HepG2 (cell line): ENCODE measurements around the gene SP5. TPM values are rescaled to one million over a fixed set of nuclear protein-coding genes. Genes with fewer than 3 reads are reported as not detected.

Source experiments
- AGO1 ChIP-seq: fragments of 200-400 bp; formaldehyde crosslinking; IDR thresholded peaks from 2 replicates; pipeline ENCODE4 v1.6.1; 2017; ENCODE audit warnings: mild to moderate bottlenecking, low read depth, low read length, moderate library complexity; ENCODE audit not compliant: poor library complexity, severe bottlenecking
- ATAD3A ChIP-seq: sonication (generic); formaldehyde crosslinking; IDR thresholded peaks from 2 replicates; pipeline ENCODE4 v1.4.0; 2020; ENCODE audit warnings: missing genetic modification reagents
- CEBPG ChIP-seq: IDR thresholded peaks from 2 replicates; pipeline ENCODE4 v1.6.1; 2016
- EP300 ChIP-seq, 3 experiments: sonication (generic) in 1 of 3; formaldehyde crosslinking in 1 of 3; IDR thresholded peaks; 2 replicates each; pipeline versions ENCODE4 v1.5.1 to v1.6.1; 2011 to 2020; ENCODE audit warnings: low read depth in 2 of 3, low read length in 2 of 3, borderline replicate concordance in 1 of 3, improper control_type of control experiment in 1 of 3, mild to moderate bottlenecking in 1 of 3, missing genetic modification reagents in 1 of 3, moderate library complexity in 1 of 3
- HOXD1 ChIP-seq: sonication (generic); formaldehyde crosslinking; IDR thresholded peaks from 2 replicates; pipeline ENCODE4 v1.5.0; 2020; ENCODE audit warnings: missing genetic modification reagents
- KAT8 ChIP-seq: IDR thresholded peaks from 2 replicates; pipeline ENCODE4 v1.6.1; 2016; ENCODE audit warnings: missing genetic modification reagents, missing compliant biosample characterization
- MEIS1 ChIP-seq: sonication (generic); formaldehyde crosslinking; IDR thresholded peaks from 2 replicates; pipeline ENCODE4 v1.9.0; 2021; ENCODE audit warnings: mild to moderate bottlenecking, missing genetic modification reagents, moderate library complexity, borderline replicate concordance
- SNRNP70 ChIP-seq: fragments of 200-400 bp; formaldehyde crosslinking; IDR thresholded peaks from 2 replicates; pipeline ENCODE4 v1.6.1; 2017; ENCODE audit warnings: mild to moderate bottlenecking, low read depth, low read length, moderate library complexity
- SOX13 ChIP-seq, 3 experiments: fragments of 450-650 bp in 1 of 3; sonication (generic) in 1 of 3; formaldehyde crosslinking in 1 of 3; IDR thresholded peaks in 2 of 3; conservative IDR thresholded peaks in 1 of 3; 2 replicates each; pipeline versions ENCODE4 v1.5.0 to v1.6.1; 2016 to 2020; ENCODE audit warnings: antibody characterized with exemption in 1 of 3, mild to moderate bottlenecking in 1 of 3, missing compliant biosample characterization in 1 of 3, missing genetic modification reagents in 1 of 3, moderate library complexity in 1 of 3
- STAT5B ChIP-seq: sonication (generic); formaldehyde crosslinking; IDR thresholded peaks from 2 replicates; pipeline ENCODE4 v1.4.0; 2020; ENCODE audit warnings: missing genetic modification reagents
- THAP8 ChIP-seq: sonication (generic); formaldehyde crosslinking; IDR thresholded peaks from 2 replicates; pipeline ENCODE4 v1.5.1; 2020; ENCODE audit warnings: missing genetic modification reagents, mild to moderate bottlenecking, borderline replicate concordance
- ZBTB34 ChIP-seq: sonication (generic); formaldehyde crosslinking; IDR thresholded peaks from 2 replicates; pipeline ENCODE4 v1.8.0; 2022; ENCODE audit warnings: mild to moderate bottlenecking, missing genetic modification reagents
- ZBTB7A ChIP-seq: sonication (generic); formaldehyde crosslinking; IDR thresholded peaks from 2 replicates; pipeline ENCODE4 v1.8.0; 2022; ENCODE audit warnings: mild to moderate bottlenecking, missing genetic modification reagents
- ZC3H13 ChIP-seq: sonication (generic); formaldehyde crosslinking; IDR thresholded peaks from 2 replicates; pipeline ENCODE4 v1.8.1; 2023; ENCODE audit warnings: mild to moderate bottlenecking, missing genetic modification reagents, moderate library complexity
- ZNF382 ChIP-seq: sonication (generic); formaldehyde crosslinking; IDR thresholded peaks from 2 replicates; pipeline ENCODE4 v1.5.0; 2020; ENCODE audit warnings: missing genetic modification reagents, mild to moderate bottlenecking, borderline replicate concordance
- ZNF512B ChIP-seq: sonication (generic); formaldehyde crosslinking; IDR thresholded peaks from 2 replicates; pipeline ENCODE4 v1.5.1; 2020; ENCODE audit warnings: missing genetic modification reagents, mild to moderate bottlenecking, borderline replicate concordance
- ZNF672 ChIP-seq: sonication (generic); formaldehyde crosslinking; IDR thresholded peaks from 2 replicates; pipeline ENCODE4 v1.8.1; 2022; ENCODE audit warnings: missing genetic modification reagents
- ZNF740 ChIP-seq: sonication (generic); formaldehyde crosslinking; IDR thresholded peaks from 2 replicates; pipeline ENCODE4 v1.4.0; 2020; ENCODE audit warnings: missing genetic modification reagents
- ZNF770 ChIP-seq: sonication (generic); formaldehyde crosslinking; IDR thresholded peaks from 2 replicates; pipeline ENCODE4 v1.5.0; 2020; ENCODE audit warnings: mild to moderate bottlenecking, missing genetic modification reagents
- ZNF792 ChIP-seq: IDR thresholded peaks from 2 replicates; pipeline ENCODE4 v1.6.1; 2016
- ZSCAN25 ChIP-seq: sonication (generic); formaldehyde crosslinking; IDR thresholded peaks from 2 replicates; pipeline ENCODE4 v1.8.0; 2022; ENCODE audit warnings: mild to moderate bottlenecking, missing genetic modification reagents
- polyA plus RNA-seq, 8 experiments: library from polyadenylated mRNA; depleted of rRNA in 3 of 8; stranded (reverse) in 7 of 8; unstranded in 1 of 8; fragments of >200 nt; fragmentation: Illumina TruSeq in 4 of 8; extraction: Trizol in 4 of 8; gene quantifications; 2 replicates each; pipeline versions ENCODE4 v1.2.1 to v1.2.3, GENCODE V29; 2011 to 2016; ENCODE audit warnings: low read depth in 4 of 8, missing spikeins in 1 of 8, mixed read lengths in 1 of 8; ENCODE audit not compliant: insufficient read depth in 1 of 8
- total RNA-seq, 5 experiments: library from RNA; depleted of rRNA; stranded (reverse); fragments of >200 nt; fragmentation: Illumina TruSeq; extraction: Trizol; gene quantifications; 2 replicates each; pipeline ENCODE4 v1.2.3, GENCODE V29; 2016; ENCODE audit warnings: low read depth in 1 of 5

The SP5 gene
- total and polyA plus RNA-seq, 2 of the 13 experiments (the other 11 are each of a cell fraction or from before 2014, with no cell fraction given) = 50.8 to 119 TPM

GRCh38 chr2:170715932-170716777 is 1.0 kb downstream of the SP5 start (continued):
- TF ChIP-seq ZNF512B (CRISPR knock-in tag) = peak; percentile 72; the same call in 1 of the 2 replicates
- no peak for TF ChIP-seq ZNF382
- no peak for TF ChIP-seq SOX13 (IDR thresholded peaks at IDR 0.05)
- TF ChIP-seq SOX13 (CRISPR knock-in tag; conservative IDR thresholded peaks at IDR 0.05 in 1 of 2, IDR thresholded peaks at IDR 0.05 in 1 of 2) = peak in 1 of 2 experiments; percentile 34; a peak in 2 of 4 replicates
- no peak for TF ChIP-seq AGO1
- TF ChIP-seq ZNF672 (CRISPR knock-in tag) = 0 out of 2 replicates have a peak, but pooled peaks have one; percentile 48
- TF ChIP-seq ZNF740 = peak; percentile 71
- TF ChIP-seq THAP8 (CRISPR knock-in tag) = no peak
- TF ChIP-seq EP300 (IDR thresholded peaks at IDR 0.05; ENCODE audit: low read depth in 2 of 2, low read length in 2 of 2) = no peak
- TF ChIP-seq EP300 (CRISPR knock-in tag; IDR thresholded peaks at IDR 0.05; ENCODE audit: borderline replicate concordance) = no peak
- 0 out of 2 replicates have a peak, but pooled peaks have one; percentile 19 for TF ChIP-seq ZC3H13 (CRISPR knock-in tag)
- no peak for TF ChIP-seq MEIS1 (CRISPR knock-in tag)
- TF ChIP-seq CEBPG (CRISPR knock-in tag) = no peak
- no peak for TF ChIP-seq ZSCAN25
- TF ChIP-seq ATAD3A (CRISPR knock-in tag) = no peak
- no peak for TF ChIP-seq HOXD1
- no peak for TF ChIP-seq ZBTB34 (CRISPR knock-in tag)
- TF ChIP-seq KAT8 = peak; percentile 2; the same call in 1 of the 2 replicates
- no peak for TF ChIP-seq ZNF792 (CRISPR knock-in tag)
- TF ChIP-seq ZNF770 (CRISPR knock-in tag) = no peak
- TF ChIP-seq ZBTB7A = peak; percentile 51; the same call in 1 of the 2 replicates
- no peak for TF ChIP-seq STAT5B (CRISPR knock-in tag)
- 0 out of 2 replicates have a peak, but pooled peaks have one; percentile 58 for TF ChIP-seq SNRNP70
